Activated T-cell treated with anti-CD3 and anti-CD28 coated beads, Interleukin-2, amount 50 U/mL, for 72 hours (primary cell): Measurements from ENCODE around the gene KRT14. TPM values are rescaled to one million over a fixed set of nuclear protein-coding genes. Genes with fewer than 3 reads are reported as not detected.
"Not testable (repeated sequence)": the region's sequence is repeated elsewhere in the genome, so short reads cannot be mapped to it uniquely, and the experiment has no call there.

Source experiments
- ATAC-seq, 2 donors: fragments of 150-1000 bp; cut with Tn5 transposase; replicated peaks in 1 of 2; 2 replicates each; pipeline ENCODE4 v1.10.0; 2021; ENCODE audit warnings: moderate library complexity in 2 of 2, mild to moderate bottlenecking in 1 of 2
- DNase-seq, 2 donors: peaks; one replicate each; pipeline ENCODE4 v3.0.0; 2021 to 2022; ENCODE audit warnings: mixed read lengths in 1 of 2
- H3K27ac Mint-ChIP-seq: one replicate; pipeline ENCODE4 v1.8.0; 2022; ENCODE audit warnings: mild to moderate bottlenecking, moderate library complexity, mixed read lengths
- H3K27me3 Mint-ChIP-seq: one replicate; pipeline ENCODE4 v1.8.0; 2022; ENCODE audit warnings: low read depth, mixed read lengths
- H3K36me3 Mint-ChIP-seq, 2 donors: one replicate each; pipeline ENCODE4 v1.8.0; 2022; ENCODE audit warnings: mixed read lengths in 2 of 2, mild to moderate bottlenecking in 1 of 2; ENCODE audit not compliant: insufficient read depth in 2 of 2
- H3K4me1 Mint-ChIP-seq: one replicate; pipeline ENCODE4 v1.8.0; 2022; ENCODE audit warnings: low read depth, mixed read lengths
- H3K4me3 Mint-ChIP-seq, 2 donors: one replicate each; pipeline ENCODE4 v1.8.0; 2022; ENCODE audit warnings: mild to moderate bottlenecking in 2 of 2, mixed read lengths in 2 of 2, moderate library complexity in 2 of 2
- H3K9me3 Mint-ChIP-seq, 2 donors: one replicate each; pipeline ENCODE4 v1.8.0; 2022; ENCODE audit warnings: mixed read lengths in 2 of 2
- total RNA-seq, 2 donors: library from RNA; stranded (reverse); gene quantifications; one replicate each; pipeline ENCODE4 v1.2.3, GENCODE V29; 2022

Gene KRT14
- not detected for total RNA-seq

DNA sequence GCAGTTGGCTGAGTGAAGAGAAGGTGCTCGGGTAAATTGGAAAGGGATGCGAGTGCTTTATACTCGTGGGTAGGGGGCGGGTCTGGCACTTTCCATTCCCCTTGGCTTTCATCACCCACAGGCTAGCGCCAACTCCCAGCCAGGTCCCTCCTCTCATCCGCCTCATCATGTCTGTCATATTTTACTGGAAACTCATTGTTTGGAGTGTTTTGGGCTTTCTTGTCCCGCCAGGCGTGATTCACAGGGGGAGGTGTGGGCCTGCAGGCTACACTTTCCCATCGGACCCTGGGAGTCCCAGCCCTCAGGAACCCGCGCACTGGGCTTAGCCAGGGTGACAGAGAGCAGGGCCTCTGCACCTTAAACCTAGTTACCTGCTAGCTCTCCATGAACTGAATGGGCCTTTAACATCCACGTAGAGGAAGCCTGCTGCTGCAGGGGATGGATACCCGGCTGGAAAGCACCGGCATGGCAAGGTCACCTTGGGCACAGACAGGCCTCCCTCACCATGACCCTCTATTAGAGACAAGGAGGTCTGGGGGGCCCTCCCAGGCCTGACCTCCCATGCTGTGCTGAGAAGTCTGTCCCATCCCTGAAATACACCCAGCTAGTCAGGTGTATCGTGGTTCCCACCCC is at the start of gene KRT14:
KRT14 (minus strand) TSS at position 33 of the 633 bp plus-strand sequence. CDS start 61 bp downstream, outside the sequence.
- DNase-seq (no peak), ATAC-seq (no peak)
- Mint-ChIP-seq H3K27me3 (peaks cover 7% of the 10 kb centered on the region), H3K9me3 (no peaks in the 10 kb centered on the region), H3K4me1 (no peaks in the 10 kb centered on the region), H3K4me3 (no peak within 1 kb of the TSS), H3K36me3 (no peaks in the 10 kb centered on the region), H3K27ac (no peak within 1 kb of the TSS)

DNA sequence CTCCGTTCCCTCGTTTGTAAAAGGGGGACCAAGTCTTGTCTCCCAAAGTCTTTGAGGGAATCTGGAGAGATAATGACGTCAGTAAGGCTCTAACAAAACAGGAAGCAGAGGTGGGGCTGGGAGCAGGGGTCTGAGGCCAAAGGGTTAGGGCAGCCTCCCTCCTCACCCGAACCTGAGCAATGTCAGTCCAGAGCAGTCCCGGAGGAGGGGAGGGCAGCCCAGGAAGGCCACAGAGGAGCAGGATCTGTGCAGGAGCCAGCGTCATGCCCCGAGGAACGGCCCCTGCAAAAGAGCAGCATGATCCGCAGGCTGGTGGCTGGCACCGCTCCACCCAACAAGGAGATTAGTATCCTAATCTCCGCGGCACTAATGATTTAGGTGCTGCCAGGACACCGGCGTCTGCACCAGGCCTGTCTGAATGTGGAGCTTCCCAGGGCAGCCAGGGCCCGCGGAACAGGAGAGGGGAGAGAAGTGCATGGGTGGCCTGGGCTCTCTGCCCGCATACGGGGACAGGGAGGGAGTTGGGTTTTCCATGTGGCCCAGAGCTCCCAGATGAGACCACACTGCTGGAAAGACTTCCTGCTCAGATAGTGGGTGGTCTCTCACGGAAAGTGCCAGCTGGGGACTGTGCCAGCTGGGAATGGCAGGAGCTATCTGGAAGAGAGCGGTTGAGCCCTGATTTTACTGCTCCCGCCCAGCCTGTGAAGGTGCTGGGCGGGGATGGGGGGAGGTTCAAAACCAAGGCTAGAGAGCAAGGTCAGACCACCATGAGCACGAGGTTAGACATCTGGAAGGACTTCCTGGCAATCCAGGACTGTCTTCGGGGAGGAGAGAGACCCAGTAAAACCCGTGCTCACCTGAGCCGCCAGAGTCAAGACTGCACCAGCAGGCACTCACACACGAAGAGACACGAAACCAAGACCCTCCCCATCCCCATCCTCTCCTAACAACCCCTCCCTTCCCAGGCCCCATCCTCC is 48.7 kb upstream of the KRT14 start:
- Mint-ChIP-seq H3K27me3 (no peaks in the 10 kb centered on the region), H3K4me3 (no peak overlapping the region), H3K36me3 (no peaks in the 10 kb centered on the region), H3K27ac (no peak overlapping the region), H3K4me1 (no peaks in the 10 kb centered on the region), H3K9me3 (no peaks in the 10 kb centered on the region)
- DNase-seq (no peak), ATAC-seq (no peak)

DNA sequence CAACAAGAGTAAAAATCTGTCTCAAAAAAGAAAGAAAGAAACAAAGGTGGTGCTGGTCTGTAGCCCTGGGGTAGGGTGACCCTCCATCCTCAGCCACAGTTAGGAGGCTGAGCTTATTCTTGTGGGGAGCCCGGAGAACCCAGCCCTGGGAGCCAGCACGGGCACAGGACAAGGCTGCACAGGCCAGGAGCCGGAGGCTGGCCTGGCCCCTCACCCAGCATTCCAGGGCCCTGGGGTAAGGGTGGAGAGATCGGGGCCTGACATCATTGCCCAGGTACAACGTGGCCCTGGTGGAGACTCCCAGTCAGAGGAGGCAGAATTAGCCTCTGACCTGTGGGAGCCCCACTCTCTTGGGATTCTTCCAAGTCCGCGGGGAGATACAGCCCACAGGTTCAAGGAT is 47.9 kb upstream of the KRT14 start:
- Mint-ChIP-seq H3K4me3 (no peak overlapping the region), H3K27ac (no peak overlapping the region), H3K4me1 (no peaks in the 10 kb centered on the region), H3K9me3 (no peaks in the 10 kb centered on the region), H3K27me3 (no peaks in the 10 kb centered on the region), H3K36me3 (no peaks in the 10 kb centered on the region)
- ATAC-seq (no peak), DNase-seq (no peak)

DNA sequence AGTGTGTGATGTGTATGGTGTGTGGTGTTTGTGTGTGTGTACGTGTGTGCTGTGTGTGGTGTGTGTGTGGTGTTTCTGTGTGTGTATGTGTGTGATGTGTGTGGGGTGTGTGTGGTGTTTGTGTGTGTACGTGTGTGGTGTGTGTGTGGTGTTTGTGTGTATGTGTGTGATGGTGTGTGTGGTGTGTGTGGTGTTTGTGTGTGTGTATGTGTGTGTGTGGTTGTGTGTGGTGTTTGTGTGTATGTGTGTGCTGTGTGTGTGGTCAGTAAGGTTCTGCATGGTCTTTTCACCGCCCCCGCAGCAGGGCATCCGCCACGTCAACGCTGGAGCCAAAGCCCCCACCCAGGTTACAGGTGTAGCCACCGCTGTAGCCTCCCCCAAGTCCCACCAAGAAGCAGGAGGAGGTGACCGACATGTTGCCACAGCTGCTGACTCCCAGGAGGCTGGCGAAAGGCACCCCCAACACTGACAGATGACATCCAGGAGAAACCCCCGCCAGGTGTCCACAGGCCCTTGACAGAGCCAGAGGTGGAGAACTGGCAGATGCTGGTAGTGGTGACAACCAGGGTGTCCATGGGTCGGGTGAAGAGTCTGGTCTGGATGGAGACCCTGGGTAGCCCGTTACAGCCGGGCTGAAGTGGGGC is 47.0 kb upstream of the KRT14 start:
- Mint-ChIP-seq H3K4me3 (no peak overlapping the region), H3K27ac (no peak overlapping the region), H3K36me3 (no peaks in the 10 kb centered on the region), H3K9me3 (no peaks in the 10 kb centered on the region), H3K27me3 (no peaks in the 10 kb centered on the region), H3K4me1 (no peaks in the 10 kb centered on the region)
- DNase-seq (no peak), ATAC-seq (no peak)

DNA sequence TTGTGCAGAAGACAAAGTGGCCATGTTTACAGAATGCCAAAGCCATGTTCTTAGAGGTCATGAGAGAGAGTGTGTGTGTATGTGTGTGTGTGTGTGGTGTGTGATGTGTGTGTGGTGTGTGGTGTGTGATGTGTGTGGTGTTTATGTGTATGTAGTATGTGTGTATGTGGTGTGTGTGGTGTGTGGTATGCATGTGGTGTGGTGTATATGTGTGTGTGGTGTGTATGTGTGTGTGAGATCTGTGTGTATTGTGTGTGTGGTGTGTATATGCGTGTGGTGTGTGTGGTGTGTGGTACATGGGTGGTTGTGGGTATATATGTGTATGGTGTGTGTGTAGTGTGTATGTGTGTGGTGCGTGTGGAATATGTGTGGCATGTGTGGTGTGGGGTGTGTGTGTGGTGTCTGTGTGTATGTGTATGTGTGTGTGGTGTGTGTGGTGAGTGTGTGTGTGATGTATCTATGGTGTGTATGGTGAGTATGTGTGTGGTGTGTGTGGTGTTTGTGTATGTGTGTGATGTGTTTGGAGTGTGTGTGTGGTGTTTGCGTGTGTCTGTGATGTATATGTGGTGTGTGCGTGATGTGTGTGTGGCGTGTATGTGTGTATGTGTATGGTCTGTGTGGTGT is 45.9 kb upstream of the KRT14 start:
- Mint-ChIP-seq H3K27me3 (no peaks in the 10 kb centered on the region), H3K4me1 (no peaks in the 10 kb centered on the region), H3K9me3 (no peaks in the 10 kb centered on the region), H3K4me3 (no peak overlapping the region), H3K27ac (no peak overlapping the region), H3K36me3 (no peaks in the 10 kb centered on the region)
- DNase-seq (no peak), ATAC-seq (no peak)

DNA sequence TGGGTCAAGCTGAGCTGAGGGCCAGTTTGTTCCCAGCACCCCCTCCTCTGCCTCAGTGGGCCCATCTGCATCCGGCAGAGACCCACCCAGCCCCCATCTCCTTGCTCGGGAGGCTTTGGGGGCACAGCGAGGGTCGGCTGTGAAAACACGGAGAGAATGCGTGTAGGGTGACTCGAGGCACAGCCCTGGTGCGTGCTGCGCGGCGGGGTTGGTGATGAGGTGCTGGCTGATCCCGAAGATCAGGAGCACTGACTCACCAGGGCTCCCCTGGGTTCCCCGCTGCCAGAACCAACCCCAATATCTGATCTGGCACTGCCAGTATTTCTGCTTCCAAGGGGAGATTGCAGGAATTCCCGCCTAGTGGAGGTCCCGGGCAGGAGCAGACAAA is 45.2 kb upstream of the KRT14 start:
- Mint-ChIP-seq H3K27ac (no peak overlapping the region), H3K4me1 (no peaks in the 10 kb centered on the region), H3K27me3 (no peaks in the 10 kb centered on the region), H3K36me3 (no peaks in the 10 kb centered on the region), H3K4me3 (no peak overlapping the region), H3K9me3 (no peaks in the 10 kb centered on the region)
- ATAC-seq (no peak), DNase-seq (no peak)

DNA sequence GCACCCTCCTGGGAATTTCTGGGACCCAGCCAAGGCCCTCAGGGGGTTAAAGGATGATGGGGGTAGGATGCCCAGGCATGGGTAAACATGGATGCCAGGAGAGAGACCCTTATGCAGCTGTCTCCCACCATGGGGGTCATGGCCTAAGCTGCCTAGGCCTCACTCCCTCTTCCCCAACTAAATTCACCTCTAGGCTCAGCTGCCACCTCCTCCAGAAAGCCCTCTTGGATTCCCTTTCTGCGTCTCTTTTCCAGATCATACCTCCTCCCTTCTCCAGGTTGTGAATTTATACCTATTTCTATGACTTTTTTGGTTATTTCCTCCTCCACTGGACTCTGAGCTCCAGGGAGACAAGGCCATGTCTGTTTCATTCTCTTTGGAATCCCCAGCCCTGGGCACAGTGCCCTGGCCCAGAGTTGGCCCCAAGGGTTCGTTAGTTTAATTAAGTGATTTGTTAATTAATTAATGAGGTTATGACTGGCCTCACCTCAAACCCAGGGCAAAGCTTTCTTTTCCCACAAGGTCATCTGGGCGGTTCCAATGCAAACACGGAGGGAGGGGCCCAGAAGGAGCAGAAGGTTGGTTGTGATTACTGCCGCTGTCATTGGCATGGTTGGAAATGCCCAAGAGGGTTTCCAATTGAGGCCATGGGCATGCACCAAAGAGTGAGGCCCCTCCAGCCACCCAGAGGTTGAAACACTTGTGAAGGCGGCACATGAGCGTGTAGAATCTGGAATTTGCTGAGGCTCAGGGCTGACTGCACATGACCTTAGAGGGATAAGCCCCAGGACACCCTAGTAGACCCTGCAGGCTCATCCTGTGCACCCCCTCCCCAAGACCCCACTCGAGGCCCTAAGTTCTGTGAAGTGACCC is 44.6 kb upstream of the KRT14 start:
- Mint-ChIP-seq H3K36me3 (no peaks in the 10 kb centered on the region), H3K27ac (no peak overlapping the region), H3K27me3 (peaks cover 2% of the 10 kb centered on the region), H3K4me3 (no peak overlapping the region), H3K4me1 (no peaks in the 10 kb centered on the region), H3K9me3 (no peaks in the 10 kb centered on the region)
- DNase-seq (no peak), ATAC-seq (no peak)

DNA sequence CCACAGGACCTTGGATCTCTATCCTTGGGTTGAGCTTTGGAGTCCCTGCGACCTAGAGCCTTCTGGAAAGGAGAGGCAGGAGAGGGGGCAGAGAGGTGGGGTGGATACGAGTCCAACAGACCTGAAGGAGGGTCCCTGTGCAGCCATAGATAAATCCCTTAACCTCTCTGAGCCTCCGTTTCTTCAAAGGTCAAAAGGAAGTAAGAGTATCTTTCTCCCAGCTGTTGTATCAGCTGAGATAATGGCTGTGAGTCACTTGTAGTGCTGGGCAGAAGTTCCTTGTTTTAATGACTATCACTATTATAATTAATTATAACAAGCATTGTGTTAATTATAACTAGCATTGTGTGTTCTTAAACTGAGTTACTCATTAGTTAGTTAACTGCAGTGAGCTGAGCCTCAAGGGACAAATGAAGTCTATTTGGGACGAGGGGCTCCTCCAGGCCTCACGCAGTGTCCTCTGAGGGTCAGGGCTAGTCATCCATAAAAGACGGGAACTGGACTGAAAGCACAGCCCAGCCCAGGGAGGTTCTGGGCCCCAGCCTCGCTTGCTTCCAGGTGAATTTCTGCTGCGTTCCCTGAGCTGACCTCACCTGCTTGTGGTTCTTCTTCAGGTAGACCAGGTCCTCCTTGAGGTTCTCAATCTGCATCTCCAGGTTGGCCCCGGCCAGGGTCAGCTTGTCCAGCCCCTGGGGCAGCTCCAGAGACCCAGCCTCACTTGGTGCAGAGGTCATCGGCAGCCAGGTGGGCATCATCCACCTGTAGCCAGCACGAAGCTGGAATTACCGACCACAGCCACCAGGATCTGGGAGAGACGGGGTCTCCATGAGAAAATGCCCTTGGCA is 43.4 kb upstream of the KRT14 start:
- Mint-ChIP-seq H3K27ac (no peak overlapping the region), H3K4me1 (no peaks in the 10 kb centered on the region), H3K4me3 (no peak overlapping the region), H3K27me3 (peaks cover 6% of the 10 kb centered on the region), H3K9me3 (no peaks in the 10 kb centered on the region), H3K36me3 (no peaks in the 10 kb centered on the region)
- DNase-seq: no peak
- no peak for ATAC-seq

DNA sequence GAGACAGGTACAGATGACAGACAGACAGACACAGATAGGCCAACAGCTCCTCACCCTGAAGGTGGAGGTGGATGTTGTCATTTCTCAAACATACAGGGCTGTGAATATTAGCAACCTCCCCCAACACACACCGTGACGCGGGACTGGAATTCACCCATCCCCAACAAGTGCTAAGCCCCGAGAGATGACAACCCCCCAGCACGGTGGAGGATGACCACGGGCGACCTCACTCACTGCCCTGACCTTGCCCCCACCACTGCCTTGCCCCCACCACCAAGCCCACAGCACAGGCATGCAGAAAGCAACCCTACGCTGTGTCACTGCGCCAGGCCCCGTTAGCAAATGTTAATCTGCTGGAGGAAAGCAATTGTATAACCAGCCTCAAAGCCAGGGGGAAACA is 42.6 kb upstream of the KRT14 start:
- no peaks in the 10 kb centered on the region for H3K9me3 Mint-ChIP-seq
- ATAC-seq (no peak), DNase-seq (no peak)
- no peak overlapping the region for H3K4me3 Mint-ChIP-seq
- H3K27ac Mint-ChIP-seq: no peak overlapping the region
- H3K36me3 Mint-ChIP-seq: no peaks in the 10 kb centered on the region
- H3K27me3 Mint-ChIP-seq: peaks cover 6% of the 10 kb centered on the region
- no peaks in the 10 kb centered on the region for H3K4me1 Mint-ChIP-seq

DNA sequence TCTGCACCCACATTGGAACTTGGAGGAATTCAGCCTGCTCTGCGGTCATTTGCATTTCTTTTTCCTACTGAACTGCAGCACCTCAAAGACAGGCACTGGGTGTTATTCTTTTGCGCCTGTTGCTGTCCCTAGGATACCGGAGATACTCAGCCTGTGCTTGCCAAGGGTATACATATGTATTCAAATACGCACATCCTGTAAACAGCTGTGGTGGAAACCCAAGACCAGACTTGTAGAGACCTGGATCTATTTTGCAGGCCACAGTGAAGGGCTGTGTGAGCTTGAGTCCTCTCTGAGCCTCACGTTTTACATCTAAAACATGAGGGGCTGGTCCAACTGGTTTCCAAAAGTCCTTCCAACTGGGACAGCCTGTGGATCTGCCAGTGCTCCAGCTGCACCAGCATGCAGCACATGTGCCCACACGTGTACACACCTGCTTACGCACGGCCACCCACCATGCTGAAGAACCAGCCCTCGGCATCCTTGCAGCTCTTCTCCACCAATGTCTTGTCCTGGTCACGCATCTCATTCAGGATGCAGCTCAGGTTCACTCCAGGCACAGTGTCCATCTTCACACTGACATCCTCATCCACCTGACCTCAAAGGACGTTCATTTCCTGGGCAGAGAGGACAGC is 42.0 kb upstream of the KRT14 start:
- not testable (repeated sequence) for DNase-seq, H3K4me3 Mint-ChIP-seq, H3K36me3 Mint-ChIP-seq, H3K9me3 Mint-ChIP-seq, H3K4me1 Mint-ChIP-seq, H3K27ac Mint-ChIP-seq, H3K27me3 Mint-ChIP-seq, ATAC-seq

DNA sequence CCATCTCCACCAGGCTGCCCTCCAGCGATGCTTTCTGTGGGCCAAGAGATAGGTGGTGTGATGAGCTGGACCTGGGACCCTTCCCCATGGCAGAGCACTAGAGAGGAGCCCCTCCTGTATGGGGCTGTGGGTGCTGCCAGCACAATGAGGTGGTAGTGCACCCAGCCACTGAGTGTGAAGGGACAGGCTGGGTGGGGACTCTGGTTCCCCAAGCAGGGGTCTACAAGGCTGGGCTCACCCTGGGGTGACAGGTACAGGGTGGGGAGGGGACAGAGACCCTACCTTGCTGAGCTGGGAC is 41.3 kb upstream of the KRT14 start:
- not testable (repeated sequence) for H3K4me3 Mint-ChIP-seq, DNase-seq, ATAC-seq, H3K27me3 Mint-ChIP-seq, H3K4me1 Mint-ChIP-seq, H3K27ac Mint-ChIP-seq, H3K36me3 Mint-ChIP-seq, H3K9me3 Mint-ChIP-seq
